Upper lobe of left lung (tissue), 6 donors: ENCODE measurements around the gene CDK16. TPM values are rescaled to one million over a fixed set of nuclear protein-coding genes. Genes with fewer than 3 reads are reported as not detected.

ENCODE experiments used
- ATAC-seq, 2 donors: fragments of 200-7000 bp; cut with Tn5 transposase; one replicate each; pipeline ENCODE4 v1.9.1; 2022; ENCODE audit warnings: mild to moderate bottlenecking in 2 of 2, moderate library complexity in 2 of 2; ENCODE audit not compliant: low FRiP score in 2 of 2
- DNase-seq, 2 donors: peaks; one replicate each; pipeline ENCODE4 v3.0.0-alpha.2; 2019 to 2020
- H3K27ac ChIP-seq, 4 donors: fragments of 200-600 bp; sonication (generic); one replicate each; pipeline ENCODE4 v1.5.1; 2016 to 2019
- H3K27me3 ChIP-seq, 4 donors: fragments of 200-600 bp; sonication (generic); one replicate each; pipeline ENCODE4 v1.5.1; 2017 to 2019
- H3K36me3 ChIP-seq, 4 donors: fragments of 200-600 bp; sonication (generic); one replicate each; pipeline ENCODE4 v1.5.1; 2016 to 2019
- H3K4me1 ChIP-seq, 4 donors: fragments of 200-600 bp; sonication (generic); one replicate each; pipeline ENCODE4 v1.5.1; 2018 to 2019
- H3K4me3 ChIP-seq, 4 donors: fragments of 200-600 bp; sonication (generic); one replicate each; pipeline ENCODE4 v1.5.1; 2017 to 2019; ENCODE audit warnings: mild to moderate bottlenecking in 2 of 4, moderate library complexity in 1 of 4
- H3K9me3 ChIP-seq, 4 donors: fragments of 200-600 bp; sonication (generic); one replicate each; pipeline ENCODE4 v1.5.1; 2018 to 2019
- CTCF ChIP-seq, 6 experiments: fragments of 450-650 bp in 4 of 6; fragments of 200-600 bp in 2 of 6; sonication (generic) in 2 of 6; IDR thresholded peaks; one replicate each; pipeline ENCODE4 v1.5.1; 2016 to 2019; ENCODE audit warnings: antibody characterized with exemption in 6 of 6
- EP300 ChIP-seq, 4 donors: sonication (generic); formaldehyde crosslinking; IDR thresholded peaks; one replicate each; pipeline ENCODE4 v1.5.1; 2017; ENCODE audit warnings: antibody characterized with exemption in 4 of 4, control low read depth in 2 of 4
- POLR2A ChIP-seq, 4 donors: fragments of 450-650 bp; IDR thresholded peaks; one replicate each; pipeline ENCODE4 v1.5.1; 2016 to 2017; ENCODE audit warnings: antibody characterized with exemption in 4 of 4, mild to moderate bottlenecking in 2 of 4
- POLR2AphosphoS5 ChIP-seq, 2 donors: sonication (generic); formaldehyde crosslinking; IDR thresholded peaks; one replicate each; pipeline ENCODE4 v1.5.1; 2017; ENCODE audit warnings: antibody characterized with exemption in 2 of 2
- WGBS, 2 donors: methylation state at CpG; one replicate each; pipeline ENCODE4 v1.1.5; 2017 to 2018; 5-methylcytosine and 5-hydroxymethylcytosine counted together
- total RNA-seq, 6 donors: library from RNA; depleted of rRNA in 4 of 6; stranded (reverse); fragments of >200 nt in 4 of 6; gene quantifications; one replicate each; pipeline versions ENCODE4 v1.1.0 to v1.2.1, GENCODE V29; 2016 to 2021
- donor health status: DM: no; HTN: no; CAD: no; lungs with moderate emphysema.
- donor health status: DM: no; HTN: yes; CAD: no; lungs with severe emphysema.

Gene CDK16
- total RNA-seq, 6 donors from 2014 or later: 59.2 to 91.0 (median 78.5) TPM

DNA sequence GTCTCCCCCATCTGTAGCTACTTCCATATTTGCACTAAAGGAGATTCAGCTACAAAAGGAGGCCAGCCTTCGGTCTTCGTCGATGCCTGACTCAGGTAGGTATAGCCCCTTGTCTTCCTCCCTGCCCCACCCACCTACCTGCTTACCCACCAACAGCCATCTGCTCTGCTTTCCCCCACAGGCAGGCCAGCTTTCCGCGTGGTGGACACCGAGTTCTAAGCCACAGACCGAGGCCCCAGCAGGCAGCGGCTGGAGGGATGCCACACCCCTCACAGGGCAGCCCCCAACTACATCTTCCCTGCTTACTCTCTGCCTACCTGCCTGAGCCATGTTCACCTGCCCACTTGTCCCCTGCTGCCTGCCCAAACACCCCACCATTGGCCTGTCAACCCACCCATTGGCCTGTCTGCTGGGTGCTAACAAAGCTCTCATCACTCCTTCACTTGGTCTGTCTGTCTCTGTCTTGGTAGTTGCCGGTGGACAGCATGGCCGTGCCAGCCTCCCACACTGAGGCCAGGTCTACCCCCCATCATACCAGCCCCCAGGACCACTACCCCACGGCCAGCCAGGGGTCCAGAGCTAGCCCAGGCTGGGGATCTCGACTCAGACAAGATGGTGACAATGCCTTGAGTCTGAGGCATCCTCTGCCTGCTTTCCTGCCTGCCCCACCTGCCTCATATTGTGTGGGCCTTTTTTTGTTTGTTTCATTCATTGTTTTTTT, 10.2 kb downstream of the CDK16 start:
- no peak for ATAC-seq
- TF ChIP-seq POLR2AphosphoS5 (IDR thresholded peaks at IDR 0.05) (no peak), CTCF (IDR thresholded peaks at IDR 0.05) (no peak), EP300 (IDR thresholded peaks at IDR 0.05) (no peak), POLR2A (IDR thresholded peaks at IDR 0.05) (no peak)
- Histone ChIP-seq H3K27ac (no peak overlapping the region), H3K36me3 (peaks cover 0 to 58% (median 37%) of the 10 kb centered on the region in 4 donors), H3K4me3 (no peak overlapping the region), H3K9me3 (no peaks in the 10 kb centered on the region), H3K4me1 (peaks cover 0 to 8% (median 0%) of the 10 kb centered on the region in 4 donors), H3K27me3 (no peaks in the 10 kb centered on the region)
- WGBS, 2 donors: 83 to 95% methylated on average over 5 to 12 of the region's 12 CpGs
- DNase-seq: peak in 1 of 2 donors; percentile 14

DNA sequence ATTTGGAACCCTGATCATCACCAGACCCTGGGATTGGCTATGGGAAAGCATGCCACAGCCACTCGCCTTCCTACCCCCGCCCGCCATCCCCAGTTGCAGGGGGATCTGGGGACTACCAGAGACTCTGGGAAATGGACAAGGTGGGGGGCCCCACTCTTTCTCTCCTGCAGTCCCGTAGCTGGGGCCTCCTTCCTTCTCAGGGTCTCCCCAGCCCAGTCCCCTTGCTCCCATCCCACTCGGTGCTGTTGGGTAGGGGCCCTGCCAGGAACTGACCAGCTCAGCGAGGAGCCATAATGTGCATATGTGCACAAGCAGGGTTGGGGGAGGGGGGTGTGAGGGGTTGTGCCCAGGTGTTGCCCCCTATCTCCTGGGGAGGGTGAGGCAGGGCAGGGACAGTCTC, 10.9 kb downstream of the CDK16 start:
- Histone ChIP-seq H3K9me3 (no peaks in the 10 kb centered on the region), H3K4me1 (peaks cover 0 to 8% (median 0%) of the 10 kb centered on the region in 4 donors), H3K36me3 (peaks cover 0 to 50% (median 30%) of the 10 kb centered on the region in 4 donors), H3K4me3 (no peak overlapping the region), H3K27me3 (no peaks in the 10 kb centered on the region), H3K27ac (no peak overlapping the region)
- DNase-seq (peak in 1 of 2 donors; percentile 4), ATAC-seq (no peak)
- WGBS, 2 donors: 94% methylated on average over 6 of the region's 6 CpGs; no CpG with 5 or more reads in 1 of the 2 donors
- no peak for TF ChIP-seq POLR2AphosphoS5 (IDR thresholded peaks at IDR 0.05)
- no peak for TF ChIP-seq CTCF (IDR thresholded peaks at IDR 0.05)
- no peak for TF ChIP-seq POLR2A (IDR thresholded peaks at IDR 0.05)
- no peak for TF ChIP-seq EP300 (IDR thresholded peaks at IDR 0.05)

DNA sequence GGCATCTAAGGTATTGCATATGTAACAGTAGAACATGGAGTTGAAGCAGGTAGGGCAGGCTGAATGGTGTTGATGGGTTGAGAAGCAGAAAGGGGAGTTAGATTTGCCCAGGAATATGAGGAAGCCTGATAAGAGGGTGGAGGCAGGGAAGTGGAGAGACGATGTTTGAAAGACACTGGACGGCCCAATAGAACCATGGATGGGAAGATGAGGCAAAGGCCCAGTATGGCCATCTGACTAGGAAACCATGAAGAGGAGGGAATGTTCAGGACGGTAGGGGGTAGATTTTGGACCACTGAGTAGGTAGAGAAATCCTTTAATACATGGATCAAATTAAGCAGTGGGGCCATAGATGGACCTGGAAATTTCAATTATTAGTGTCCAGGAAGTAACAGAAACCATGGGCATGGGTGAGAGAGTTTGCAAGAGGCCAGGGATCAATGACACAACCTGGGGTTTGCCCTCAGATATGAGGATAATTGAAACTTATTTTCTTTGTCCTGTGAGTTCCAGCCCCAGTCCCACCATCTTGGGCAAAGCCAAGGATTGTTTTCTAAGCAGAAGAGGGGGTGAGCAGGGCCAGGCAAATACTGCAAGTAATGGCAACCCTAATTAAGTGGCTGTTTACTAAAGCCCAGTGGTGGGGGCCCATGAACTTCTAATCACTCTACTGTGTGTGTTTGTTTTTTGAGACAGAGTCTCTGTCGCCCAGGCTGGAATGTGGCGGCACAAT, 11.8 kb downstream of the CDK16 start:
- Histone ChIP-seq H3K36me3 (peaks cover 0 to 42% (median 22%) of the 10 kb centered on the region in 4 donors), H3K4me3 (no peak overlapping the region), H3K27ac (no peak overlapping the region), H3K27me3 (no peaks in the 10 kb centered on the region), H3K9me3 (no peaks in the 10 kb centered on the region), H3K4me1 (peaks cover 0 to 8% (median 0%) of the 10 kb centered on the region in 4 donors)
- 88 to 90% methylated on average over 5 of the region's 5 CpGs for WGBS, 2 donors
- TF ChIP-seq CTCF (IDR thresholded peaks at IDR 0.05): no peak
- no peak for TF ChIP-seq POLR2A (IDR thresholded peaks at IDR 0.05)
- TF ChIP-seq POLR2AphosphoS5 (IDR thresholded peaks at IDR 0.05): no peak
- no peak for TF ChIP-seq EP300 (IDR thresholded peaks at IDR 0.05)
- ATAC-seq (no peak), DNase-seq (no peak)

DNA sequence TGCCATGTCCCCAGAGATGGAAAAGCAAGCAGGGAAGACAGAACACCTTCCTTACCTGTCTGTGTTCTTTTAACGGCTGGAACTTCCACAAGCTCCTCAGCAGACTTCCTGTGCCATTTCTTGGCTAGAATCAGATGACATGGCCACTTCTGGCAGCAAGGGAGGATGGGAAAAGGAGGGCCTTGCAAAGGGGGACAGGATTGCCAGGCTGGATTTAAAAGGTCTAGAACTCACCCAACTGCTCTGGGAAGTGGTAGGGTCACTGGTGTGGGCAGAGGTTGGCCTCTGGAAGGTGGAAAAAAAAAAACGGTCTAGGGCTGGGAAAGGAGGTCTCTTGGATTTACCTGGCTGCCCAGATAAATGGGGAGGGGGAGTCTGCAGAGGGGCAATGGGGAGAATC, 12.7 kb downstream of the CDK16 start:
- Histone ChIP-seq H3K27ac (no peak overlapping the region), H3K36me3 (peaks cover 0 to 33% (median 16%) of the 10 kb centered on the region in 4 donors), H3K4me1 (peaks cover 0 to 8% (median 0%) of the 10 kb centered on the region in 4 donors), H3K27me3 (no peaks in the 10 kb centered on the region), H3K9me3 (no peaks in the 10 kb centered on the region), H3K4me3 (no peak overlapping the region)
- no peak for ATAC-seq
- no peak for DNase-seq
- TF ChIP-seq POLR2A (IDR thresholded peaks at IDR 0.05): no peak
- no peak for TF ChIP-seq CTCF (IDR thresholded peaks at IDR 0.05)
- TF ChIP-seq EP300 (IDR thresholded peaks at IDR 0.05): no peak
- TF ChIP-seq POLR2AphosphoS5 (IDR thresholded peaks at IDR 0.05): no peak
- WGBS, 2 donors: 55 to 58% methylated on average over 1 to 2 of the region's 2 CpGs
